ENCODE measurements around the gene ERC1.
"Not testable (repeated sequence)": the region's sequence is repeated elsewhere in the genome, so short reads cannot be mapped to it uniquely, and the experiment has no call there.

Gene ERC1

GRCh38 chr12:1080520-1081223 lies 89.6 kb downstream of the ERC1 start:
- DNase-seq = no peak

GRCh38 chr12:1083151-1083888 lies 92.3 kb downstream of the ERC1 start:
- DNase-seq = peak; percentile 41

- DNase-seq = no peak
Measured at GRCh38 chr12:1083889-1084262, 92.9 kb downstream of the ERC1 start.

- no peak for DNase-seq
Measured at GRCh38 chr12:1091350-1091749, 100.3 kb downstream of the ERC1 start.

- peak; percentile 65 for DNase-seq
Measured at GRCh38 chr12:1093166-1093751, 102.2 kb downstream of the ERC1 start.

GRCh38 chr12:1094714-1095113 lies 103.7 kb downstream of the ERC1 start:
- no peak for DNase-seq

GRCh38 chr12:1099158-1099557 lies 108.1 kb downstream of the ERC1 start:
- no peak for DNase-seq

GRCh38 chr12:1099618-1100017 lies 108.6 kb downstream of the ERC1 start:
- not testable (repeated sequence) for DNase-seq

GRCh38 chr12:1102115-1102514 lies 111.1 kb downstream of the ERC1 start:
- DNase-seq = no peak

GRCh38 chr12:1102791-1103450 lies 111.9 kb downstream of the ERC1 start:
- DNase-seq = no peak

- DNase-seq = no peak
Measured at GRCh38 chr12:1103632-1104031, 112.6 kb downstream of the ERC1 start.

GRCh38 chr12:1104088-1104800 lies 113.2 kb downstream of the ERC1 start:
- no peak for DNase-seq

GRCh38 chr12:1107669-1108068 lies 116.6 kb downstream of the ERC1 start:
- DNase-seq = no peak

GRCh38 chr12:1108276-1108675 lies 117.3 kb downstream of the ERC1 start:
- no peak for DNase-seq

- no peak for DNase-seq
Measured at GRCh38 chr12:1115484-1116231, 124.6 kb downstream of the ERC1 start.

- no peak for DNase-seq
Measured at GRCh38 chr12:1117371-1117770, 126.3 kb downstream of the ERC1 start.

GRCh38 chr12:1117970-1118563 lies 127.0 kb downstream of the ERC1 start:
- peak; percentile 76 for DNase-seq

GRCh38 chr12:1122786-1123185 lies 131.8 kb downstream of the ERC1 start:
- DNase-seq = no peak

GRCh38 chr12:1126091-1126490 lies 135.1 kb downstream of the ERC1 start:
- DNase-seq = no peak

- no peak for DNase-seq
Measured at GRCh38 chr12:1127021-1127420, 136.0 kb downstream of the ERC1 start.

GRCh38 chr12:1130164-1130563 lies 139.1 kb downstream of the ERC1 start:
- DNase-seq = no peak

GRCh38 chr12:1130571-1130970 lies 139.5 kb downstream of the ERC1 start:
- DNase-seq = no peak

Measured in midbrain (tissue), 1 donor.